ENCODE measurements around the gene TUBAL3.
A peak's percentile ranks its signal among the peaks of the same experiment; 100 is the strongest.

TUBAL3 gene

DNA sequence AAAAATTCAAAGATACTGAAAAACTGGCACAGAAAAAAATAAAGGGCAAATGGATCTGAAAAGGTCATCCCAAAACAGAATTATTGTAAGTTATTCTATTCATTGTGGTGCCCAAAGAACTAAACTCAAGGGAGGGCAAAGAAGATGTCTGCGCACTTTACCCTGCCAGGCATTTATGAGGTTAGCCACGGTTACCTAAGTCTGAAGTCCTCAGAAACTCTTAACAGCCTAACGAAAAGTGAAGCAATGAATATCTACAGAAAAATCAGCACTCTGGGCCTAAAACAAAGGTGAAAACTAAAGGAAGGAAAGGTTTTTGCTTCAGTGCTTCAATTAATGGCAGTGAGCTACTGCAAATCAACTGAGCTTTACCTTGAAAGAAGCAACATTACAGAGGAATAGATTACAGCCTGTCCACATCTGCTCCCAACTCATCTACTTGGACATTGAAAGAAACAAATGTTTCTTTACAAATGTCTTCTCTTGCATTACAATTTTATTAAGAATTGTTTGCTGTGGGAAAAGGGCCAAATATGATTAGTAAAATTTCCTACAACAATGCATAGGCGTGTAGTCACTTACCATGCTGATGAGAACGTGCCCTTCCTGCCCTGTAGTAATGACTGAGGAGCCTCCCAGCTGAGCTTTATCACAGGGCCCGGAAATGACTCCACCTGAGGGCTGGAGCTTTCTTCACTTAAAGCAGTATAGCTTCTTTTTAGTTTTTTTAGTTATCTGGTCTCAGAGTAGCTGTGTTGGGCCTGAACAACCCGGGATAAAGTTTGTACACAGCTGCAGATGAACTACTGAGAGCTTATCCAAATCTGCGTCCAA lies at the start of gene TUBAL3:
TSS of gene TUBAL3 (minus strand) at position 621 of the 834 bp plus-strand sequence. CDS start at position 585, 36 bp downstream.
- DNase-seq (ENCODE audit: extremely low spot score, insufficient read length, low read depth) (no peak), FAIRE-seq (no peak)

DNA sequence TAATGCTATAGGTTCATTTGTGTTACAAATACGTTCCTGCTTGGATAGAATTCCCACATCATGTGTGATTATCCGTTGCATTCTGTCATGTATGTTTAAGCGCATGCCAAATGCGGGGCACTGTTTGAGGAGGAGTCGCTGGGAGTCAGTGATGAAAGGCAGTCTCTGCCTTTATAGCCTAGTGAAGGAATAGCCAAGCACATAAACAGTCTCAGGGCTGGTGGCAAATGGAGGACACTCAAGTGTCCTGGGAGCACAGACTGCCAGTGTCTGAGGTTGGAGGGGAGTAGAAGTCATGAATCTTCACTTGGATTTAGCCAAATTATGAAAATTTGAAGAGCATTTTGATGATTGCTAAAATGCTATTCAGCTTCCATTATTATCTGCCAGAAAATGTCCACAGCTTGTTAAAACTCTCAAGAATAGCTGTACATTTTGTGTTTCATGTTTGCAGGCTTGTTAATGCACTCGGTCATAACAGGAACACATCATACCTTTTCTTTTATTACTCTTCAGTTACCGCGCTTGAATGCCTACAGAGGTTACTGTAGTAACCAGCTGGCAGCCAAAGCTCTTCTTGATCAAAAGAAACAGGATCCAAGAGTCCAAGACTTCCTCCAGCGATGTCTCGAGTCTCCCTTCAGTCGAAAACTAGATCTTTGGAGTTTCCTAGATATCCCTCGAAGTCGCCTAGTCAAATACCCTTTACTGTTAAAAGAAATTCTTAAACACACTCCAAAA lies 49.3 kb upstream of the TUBAL3 start:
- DNase-seq (ENCODE audit: extremely low spot score, insufficient read length, low read depth) (no peak), FAIRE-seq (no peak)

DNA sequence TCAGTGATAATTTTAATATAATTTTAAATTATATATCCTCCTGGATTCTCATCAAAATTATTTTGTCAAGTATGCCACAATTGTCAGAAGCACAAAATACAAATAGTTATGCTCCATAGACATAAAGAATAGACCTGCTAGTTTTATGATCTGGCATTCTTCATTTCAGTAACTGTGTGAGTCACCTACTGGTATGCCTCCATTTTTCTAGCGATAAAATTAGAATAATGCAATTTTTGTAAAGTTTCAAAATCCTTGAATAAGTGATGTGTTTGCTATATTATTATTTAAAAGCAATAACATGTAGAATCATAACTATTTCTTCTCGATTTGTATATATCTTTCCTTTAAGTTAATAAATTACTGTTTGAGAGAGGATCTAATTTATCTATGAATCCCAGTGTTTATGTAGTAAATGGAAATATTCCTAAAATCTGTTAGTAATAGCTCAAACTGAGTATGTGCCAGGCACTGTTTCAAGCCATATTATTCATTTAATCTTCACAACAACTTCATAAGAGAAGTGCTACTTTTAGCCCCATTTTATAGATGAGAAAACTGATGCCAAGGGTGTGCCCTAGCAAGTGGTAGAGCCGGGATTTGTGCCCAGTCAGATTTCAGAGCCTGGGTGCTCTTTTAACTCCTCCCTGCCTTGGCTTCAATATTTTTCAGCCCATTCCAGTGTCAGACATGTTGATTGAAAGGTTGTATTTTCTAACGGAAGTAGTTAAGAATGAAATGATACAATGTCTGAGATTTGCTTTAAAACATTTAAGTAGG lies 46.2 kb upstream of the TUBAL3 start:
- FAIRE-seq (no peak), DNase-seq (ENCODE audit: extremely low spot score, insufficient read length, low read depth) (no peak)

DNA sequence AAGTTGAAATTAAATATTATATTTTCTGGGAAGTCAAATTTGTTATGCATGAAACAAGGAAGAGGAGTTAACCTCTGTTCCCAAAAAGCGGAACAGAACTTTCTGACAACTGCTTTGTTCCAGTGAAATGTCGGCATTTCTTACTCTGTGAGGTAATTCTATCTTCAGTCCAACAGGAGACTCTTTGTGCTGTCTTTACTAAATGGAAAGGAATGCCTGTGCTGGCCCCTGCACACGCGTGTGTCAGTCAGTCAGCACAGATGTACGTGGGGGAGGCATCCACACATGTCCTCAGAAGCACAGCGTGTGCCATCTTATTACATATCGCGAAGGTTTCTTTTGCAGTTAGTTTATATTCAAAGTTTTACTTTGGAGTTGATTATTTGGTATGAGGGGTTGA lies 45.2 kb upstream of the TUBAL3 start:
- FAIRE-seq (no peak), DNase-seq (ENCODE audit: extremely low spot score, insufficient read length, low read depth) (no peak)

DNA sequence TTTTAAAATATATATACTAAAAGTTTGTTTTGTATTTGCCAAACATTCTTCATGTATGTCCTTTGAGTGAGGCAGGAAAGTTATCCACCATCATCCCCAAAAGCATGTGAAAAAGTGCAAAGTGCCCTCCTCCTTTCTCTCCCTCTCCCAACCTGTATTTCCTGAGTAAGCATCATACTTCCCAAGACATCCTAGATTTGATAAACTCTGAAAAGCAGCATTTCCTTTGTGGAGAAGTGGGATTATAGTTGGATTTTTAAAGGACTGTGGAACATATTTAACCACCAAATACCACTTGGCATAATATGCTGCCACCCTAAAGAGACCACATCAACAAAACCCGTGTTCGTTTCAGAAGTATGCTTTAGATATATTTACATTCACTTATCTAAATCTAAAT lies 44.6 kb upstream of the TUBAL3 start:
- FAIRE-seq: no peak
- DNase-seq (ENCODE audit: extremely low spot score, insufficient read length, low read depth): no peak

DNA sequence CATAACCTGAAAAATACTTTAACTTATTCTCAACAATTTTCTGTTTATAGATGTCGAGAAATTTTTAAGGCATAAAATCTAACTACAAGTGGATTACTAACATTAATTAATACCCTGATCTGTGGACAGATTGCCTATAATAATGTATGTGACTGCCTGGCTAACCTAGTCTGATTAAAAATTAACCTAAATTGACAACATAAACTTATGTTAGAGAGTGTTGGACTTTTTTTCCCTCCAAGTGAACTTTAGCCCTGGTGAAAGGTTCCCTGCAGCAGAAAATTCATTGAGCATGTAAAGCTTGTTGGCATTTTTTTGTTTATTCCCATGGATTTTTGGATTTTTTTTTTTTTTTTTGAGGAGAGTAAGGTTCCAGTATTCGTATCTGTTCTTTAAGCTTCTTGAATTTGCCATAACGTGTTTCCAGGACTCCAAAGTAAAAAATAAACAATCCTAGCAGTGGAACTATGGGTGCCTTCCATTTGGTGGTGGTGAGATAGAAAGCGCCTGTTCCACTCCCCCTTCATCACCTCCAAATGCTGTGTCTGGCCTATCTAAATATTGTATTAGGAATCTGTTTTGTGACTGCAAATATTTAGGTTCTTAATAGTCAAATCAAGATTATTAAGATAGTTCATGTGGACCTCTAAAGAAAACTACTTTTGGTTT lies 43.8 kb upstream of the TUBAL3 start:
- no peak for FAIRE-seq
- no peak for DNase-seq (ENCODE audit: extremely low spot score, insufficient read length, low read depth)

DNA sequence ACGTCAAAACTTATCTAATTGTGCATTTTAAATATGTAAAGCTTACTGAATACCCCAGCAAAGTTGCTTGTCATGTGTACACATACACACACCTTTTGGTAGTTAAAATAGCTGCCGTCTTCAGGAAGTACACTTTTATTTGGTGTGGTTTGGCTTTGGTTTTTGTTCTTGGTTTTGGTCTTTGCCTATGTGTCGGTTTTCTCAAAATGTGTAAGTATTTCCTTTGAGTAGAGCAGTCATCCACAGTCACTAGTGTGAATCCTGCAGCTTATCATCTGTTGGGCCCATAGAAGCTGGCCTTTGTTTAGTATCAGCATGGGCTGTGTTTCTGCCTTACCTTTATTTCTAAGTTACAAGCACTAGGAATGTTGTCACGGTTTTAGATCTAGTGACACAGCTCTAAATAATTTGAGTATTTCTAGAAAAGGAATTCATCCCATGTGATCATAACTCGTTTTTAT lies 43.0 kb upstream of the TUBAL3 start:
- DNase-seq (ENCODE audit: extremely low spot score, insufficient read length, low read depth) (no peak), FAIRE-seq (peak; percentile 96)

DNA sequence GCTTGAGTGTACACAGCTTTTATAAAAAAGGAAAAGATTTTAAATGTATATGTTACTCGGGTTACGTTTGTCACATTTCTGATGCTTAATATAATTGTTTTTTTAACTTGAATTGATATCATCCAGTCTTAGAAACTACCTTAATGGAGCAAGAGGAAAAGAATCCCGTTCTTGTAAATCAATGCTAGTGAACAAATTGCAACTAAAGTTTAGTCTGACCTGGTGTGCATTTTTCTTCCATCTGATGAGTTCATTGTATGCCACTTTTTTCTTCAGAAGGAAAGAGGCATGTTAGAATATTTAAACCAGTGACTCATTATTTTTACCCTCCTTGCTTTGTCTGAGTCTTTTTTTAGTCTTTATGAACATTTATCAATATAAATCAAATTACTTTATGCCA lies 42.4 kb upstream of the TUBAL3 start:
- FAIRE-seq (no peak), DNase-seq (ENCODE audit: extremely low spot score, insufficient read length, low read depth) (no peak)

DNA sequence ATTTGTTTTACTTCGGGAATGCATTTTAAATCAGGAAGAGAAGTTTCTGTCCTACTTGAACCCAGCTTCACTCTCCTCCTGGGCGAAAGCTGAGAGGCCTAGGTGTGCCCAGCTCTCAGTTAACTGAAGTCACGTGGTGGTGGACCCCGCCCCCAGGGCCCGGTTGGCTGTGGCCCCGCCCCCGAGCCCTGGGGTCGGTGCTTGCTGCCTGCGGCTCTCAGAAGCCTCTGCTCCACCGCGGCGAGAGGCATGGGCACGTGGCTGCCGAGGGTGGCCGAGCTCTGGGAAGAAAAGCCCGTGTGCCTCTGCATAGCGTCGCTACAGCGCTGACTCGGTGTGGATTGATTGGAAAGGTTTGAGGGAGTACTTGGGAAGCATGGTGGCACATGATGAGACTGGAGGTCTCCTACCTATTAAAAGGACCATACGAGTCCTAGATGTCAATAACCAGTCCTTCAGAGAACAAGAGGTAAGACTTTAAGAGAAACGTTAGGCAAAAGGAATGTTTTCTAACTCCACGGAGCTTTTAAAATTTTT lies 41.8 kb upstream of the TUBAL3 start:
- FAIRE-seq (no peak), DNase-seq (ENCODE audit: extremely low spot score, insufficient read length, low read depth) (no peak)

DNA sequence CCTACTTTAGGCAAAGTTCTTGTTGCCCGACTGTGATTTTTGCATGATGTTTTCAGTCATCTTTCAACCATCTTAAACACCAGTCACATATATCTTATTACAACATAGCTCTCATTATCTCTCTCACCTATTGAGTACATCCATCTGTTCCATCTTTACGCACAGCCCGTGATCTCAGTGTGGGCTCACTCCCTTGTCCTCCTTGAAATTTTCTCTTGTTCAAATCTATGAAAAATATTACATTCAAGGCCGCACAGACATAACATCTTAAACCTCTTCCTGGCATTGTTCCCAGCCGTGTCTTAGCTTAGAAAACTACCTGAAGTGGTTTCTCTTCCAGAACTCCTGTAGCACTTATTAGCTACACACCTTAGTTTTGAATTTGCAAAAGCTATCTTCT lies 40.4 kb upstream of the TUBAL3 start:
- no peak for FAIRE-seq
- DNase-seq (ENCODE audit: extremely low spot score, insufficient read length, low read depth): no peak

DNA sequence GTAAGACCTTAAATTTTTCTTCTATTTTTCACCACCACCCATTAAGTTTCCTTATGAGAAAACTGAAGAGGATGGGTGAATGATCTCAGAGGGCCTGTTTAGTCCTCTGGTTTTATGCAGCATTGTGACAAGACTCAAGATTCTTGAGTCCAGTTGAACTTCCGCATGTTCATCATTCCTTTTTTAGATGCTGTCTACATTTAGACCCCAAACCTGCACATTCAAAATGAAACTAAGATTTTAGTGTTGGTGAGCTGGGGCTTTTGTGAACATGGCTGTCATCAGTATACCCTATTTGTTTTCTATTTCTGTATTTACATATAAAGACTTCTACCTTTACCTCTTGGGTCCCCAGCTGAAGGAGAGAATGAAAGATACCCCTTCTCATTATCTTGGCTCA lies 38.8 kb upstream of the TUBAL3 start:
- FAIRE-seq (peak; percentile 92), DNase-seq (ENCODE audit: extremely low spot score, insufficient read length, low read depth) (peak; percentile 43)

DNA sequence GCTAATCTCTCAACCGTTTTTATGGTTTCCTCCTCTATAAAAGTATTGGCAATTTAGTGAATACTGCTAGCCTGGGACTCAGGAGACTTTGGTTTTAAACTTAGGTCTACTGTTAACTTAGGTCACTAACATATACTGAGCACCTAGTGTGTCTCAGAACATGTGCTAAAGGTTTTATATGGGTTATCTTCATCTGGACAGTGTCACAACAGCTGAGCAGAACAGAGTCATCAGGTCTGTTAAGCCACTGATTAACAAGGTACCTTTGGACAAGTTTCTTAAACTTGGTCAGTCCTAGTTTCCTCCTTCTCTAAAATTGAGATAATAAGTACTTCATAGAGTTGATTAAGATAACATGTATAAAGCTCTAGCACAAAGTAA lies 38.4 kb upstream of the TUBAL3 start:
- FAIRE-seq (no peak), DNase-seq (ENCODE audit: extremely low spot score, insufficient read length, low read depth) (no peak)

DNA sequence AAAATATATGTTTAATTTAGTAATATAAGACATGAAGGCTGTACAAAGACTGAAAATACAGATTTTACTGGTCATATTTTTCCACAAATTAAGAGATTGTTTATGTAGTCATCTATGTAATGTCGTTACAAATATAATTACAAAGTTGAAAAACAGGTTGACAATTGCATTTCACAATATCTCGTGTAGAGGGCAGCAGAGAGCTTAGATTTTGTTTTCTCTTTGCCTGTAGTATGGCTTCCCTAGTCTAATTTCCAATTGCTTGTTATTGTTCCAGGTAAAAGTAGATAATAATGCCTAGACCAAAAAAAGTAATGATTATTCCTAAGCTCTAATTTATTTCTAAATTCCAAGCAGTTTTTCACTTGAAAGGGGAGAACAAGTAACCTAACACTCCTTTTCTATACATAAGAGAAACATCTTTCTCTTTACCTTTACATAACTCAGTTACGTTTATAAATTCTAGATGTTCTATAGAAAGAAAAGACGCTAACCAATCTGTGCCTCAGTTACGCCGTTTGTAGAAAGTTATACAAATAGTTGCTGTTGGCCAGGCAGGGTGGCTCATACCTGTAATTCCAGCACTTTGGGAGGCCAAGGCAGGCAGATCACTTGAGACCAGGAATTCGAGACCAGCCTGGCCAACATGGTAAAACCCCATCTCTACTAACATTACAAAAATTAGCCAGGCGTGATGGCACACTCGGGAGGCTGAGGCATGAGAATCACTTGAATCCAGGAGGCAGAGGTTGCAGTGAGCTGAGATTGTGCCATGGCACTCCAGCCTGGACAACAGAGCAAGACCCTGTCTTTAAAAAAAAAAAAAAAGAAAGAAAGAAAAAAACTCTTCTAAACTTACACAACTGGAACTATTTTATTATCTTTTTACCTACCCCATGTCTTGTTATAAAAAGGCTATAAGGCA lies 37.7 kb upstream of the TUBAL3 start:
- FAIRE-seq: peak; percentile 80
- peak; percentile 18 for DNase-seq (ENCODE audit: extremely low spot score, insufficient read length, low read depth)

DNA sequence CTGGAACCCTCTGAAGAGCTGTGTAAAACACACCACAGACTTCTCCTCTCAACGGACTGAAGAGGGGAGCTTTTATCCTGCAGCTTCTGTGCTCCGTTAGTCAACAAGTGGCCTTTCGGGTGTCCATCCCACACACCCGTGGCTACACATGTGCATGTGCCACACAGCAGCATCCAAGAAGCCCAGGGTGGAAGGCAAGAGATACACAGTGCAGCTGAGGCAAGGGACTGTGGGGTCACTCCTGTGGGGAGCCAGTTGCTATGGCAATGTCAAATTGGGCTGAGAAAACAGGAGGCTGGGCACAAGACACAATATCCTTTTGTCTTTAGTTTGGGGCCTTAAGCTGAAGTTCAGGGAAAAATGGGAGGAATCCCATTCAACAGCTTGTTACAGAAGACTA lies 36.5 kb upstream of the TUBAL3 start:
- DNase-seq (ENCODE audit: extremely low spot score, insufficient read length, low read depth) (no peak), FAIRE-seq (no peak)

DNA sequence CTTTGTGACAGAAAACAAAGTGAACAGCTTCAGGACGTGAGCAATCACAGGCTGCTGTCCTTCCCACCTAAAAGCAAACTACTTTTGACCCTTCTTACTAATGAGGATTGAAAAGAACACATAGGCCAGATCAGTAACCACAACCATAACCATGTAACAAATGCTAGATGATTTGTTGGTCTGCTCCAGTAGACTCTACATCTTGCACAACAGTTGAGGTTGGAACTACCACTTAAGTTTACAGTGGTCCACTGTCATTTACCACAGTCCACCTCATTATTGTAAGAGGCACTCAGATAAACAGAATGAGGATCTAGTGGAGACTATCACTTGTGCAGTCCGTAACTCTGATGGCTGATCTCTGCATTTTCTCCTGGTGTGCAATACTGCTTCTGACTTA lies 35.6 kb upstream of the TUBAL3 start:
- FAIRE-seq: no peak
- DNase-seq (ENCODE audit: extremely low spot score, insufficient read length, low read depth): no peak

DNA sequence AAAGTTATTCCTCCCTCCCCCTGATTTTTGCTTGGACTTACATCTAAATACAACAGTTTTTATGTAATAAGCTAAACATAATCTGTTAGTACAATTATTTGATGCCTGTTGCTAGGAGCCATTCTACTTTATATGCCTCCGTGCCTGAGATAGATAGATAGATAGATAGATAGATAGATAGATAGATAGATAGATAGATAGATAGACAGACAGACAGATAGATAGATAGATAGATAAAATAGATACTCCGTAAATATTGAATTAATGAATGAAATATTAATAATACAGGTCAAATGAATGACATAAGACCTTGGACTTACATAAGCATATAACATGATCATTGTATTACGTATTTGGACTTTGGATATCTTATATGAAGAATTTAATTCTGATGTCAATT lies 30.7 kb upstream of the TUBAL3 start:
- DNase-seq (ENCODE audit: extremely low spot score, insufficient read length, low read depth) (no peak), FAIRE-seq (no peak)

DNA sequence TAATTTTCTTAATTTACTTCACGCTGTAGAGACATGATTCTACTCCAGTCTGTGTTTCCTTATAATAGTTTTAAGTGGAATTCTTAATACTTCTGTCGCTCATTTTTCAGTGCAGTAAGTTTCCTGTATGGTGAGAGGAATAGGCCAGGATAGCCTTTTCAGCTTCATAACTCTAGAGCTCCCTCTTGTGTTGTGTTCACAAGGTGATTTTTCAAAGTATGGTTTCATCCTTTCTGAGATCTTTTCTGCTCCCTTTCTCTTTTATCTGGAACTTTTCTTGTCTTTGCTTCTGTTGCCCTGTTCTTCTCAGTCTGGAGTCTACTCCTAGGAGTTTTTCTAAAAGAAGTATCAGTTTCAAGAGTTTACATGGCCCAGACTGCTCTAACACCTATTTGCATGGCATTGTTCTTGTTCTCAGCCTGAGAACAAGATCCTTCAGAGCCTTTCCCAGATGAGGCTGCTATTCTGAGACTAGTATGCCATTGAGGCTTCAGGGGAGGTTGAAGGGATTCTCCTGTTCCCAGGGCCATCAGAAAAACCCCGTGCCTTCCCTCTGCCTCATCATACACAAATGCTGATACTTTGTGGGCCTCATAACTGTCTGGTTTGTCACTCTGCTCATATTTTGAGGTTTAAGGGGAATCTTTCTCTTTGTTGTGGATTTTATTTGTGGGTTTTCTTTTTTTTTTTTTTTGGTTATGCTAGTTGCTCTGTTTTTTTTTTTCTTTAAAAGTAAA lies 29.6 kb upstream of the TUBAL3 start:
- DNase-seq (ENCODE audit: extremely low spot score, insufficient read length, low read depth) (no peak), FAIRE-seq (peak; percentile 82)

DNA sequence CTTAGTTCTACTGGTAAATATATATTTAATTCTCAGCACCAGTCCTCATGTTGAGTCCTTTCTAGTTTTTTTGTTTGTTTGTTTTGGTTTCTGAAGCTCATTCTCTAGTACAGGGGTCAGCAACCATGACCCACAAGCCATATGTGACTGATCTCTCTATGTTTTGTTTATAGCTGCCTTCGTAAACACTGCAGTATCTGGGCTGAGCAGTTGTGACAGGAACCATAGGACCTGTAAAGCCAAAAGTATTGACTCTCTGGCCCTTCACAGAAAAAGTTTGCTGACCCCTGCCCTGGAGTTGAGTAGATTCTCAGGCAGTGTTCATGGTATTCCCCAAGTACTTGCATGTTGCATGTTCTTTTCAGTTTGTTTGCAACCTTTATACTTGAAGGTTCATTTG lies 28.6 kb upstream of the TUBAL3 start:
- DNase-seq (ENCODE audit: extremely low spot score, insufficient read length, low read depth) (no peak), FAIRE-seq (peak; percentile 9)
